Measurements from ENCODE around the gene SORCS2.

SORCS2 gene

DNA sequence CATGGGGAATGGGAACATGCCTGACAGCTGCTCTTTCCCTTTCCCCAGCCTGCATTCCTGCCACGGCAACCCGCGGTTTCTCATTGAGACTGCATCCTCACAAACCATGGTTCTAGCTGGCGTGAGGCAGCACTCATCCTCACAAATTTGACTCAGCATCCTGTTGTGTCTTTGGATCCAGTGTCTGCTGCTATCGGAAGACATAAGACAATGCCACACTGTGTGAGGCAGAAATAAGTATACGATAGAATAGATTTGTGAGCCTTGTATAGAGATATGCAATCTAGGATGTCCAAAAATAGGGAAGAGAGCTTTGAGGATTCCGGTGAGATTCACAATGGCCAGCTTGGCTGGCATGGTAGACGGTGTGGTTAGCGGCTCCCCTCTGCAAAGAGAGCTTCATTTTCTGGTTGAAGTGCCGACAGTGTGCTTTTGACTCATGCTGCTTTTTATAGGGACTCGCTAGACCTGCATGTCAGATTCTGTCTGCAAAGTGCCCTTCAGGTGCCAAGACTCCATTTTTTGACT lies 403.7 kb downstream of the SORCS2 start:
- TF ChIP-seq, protein P1, sequence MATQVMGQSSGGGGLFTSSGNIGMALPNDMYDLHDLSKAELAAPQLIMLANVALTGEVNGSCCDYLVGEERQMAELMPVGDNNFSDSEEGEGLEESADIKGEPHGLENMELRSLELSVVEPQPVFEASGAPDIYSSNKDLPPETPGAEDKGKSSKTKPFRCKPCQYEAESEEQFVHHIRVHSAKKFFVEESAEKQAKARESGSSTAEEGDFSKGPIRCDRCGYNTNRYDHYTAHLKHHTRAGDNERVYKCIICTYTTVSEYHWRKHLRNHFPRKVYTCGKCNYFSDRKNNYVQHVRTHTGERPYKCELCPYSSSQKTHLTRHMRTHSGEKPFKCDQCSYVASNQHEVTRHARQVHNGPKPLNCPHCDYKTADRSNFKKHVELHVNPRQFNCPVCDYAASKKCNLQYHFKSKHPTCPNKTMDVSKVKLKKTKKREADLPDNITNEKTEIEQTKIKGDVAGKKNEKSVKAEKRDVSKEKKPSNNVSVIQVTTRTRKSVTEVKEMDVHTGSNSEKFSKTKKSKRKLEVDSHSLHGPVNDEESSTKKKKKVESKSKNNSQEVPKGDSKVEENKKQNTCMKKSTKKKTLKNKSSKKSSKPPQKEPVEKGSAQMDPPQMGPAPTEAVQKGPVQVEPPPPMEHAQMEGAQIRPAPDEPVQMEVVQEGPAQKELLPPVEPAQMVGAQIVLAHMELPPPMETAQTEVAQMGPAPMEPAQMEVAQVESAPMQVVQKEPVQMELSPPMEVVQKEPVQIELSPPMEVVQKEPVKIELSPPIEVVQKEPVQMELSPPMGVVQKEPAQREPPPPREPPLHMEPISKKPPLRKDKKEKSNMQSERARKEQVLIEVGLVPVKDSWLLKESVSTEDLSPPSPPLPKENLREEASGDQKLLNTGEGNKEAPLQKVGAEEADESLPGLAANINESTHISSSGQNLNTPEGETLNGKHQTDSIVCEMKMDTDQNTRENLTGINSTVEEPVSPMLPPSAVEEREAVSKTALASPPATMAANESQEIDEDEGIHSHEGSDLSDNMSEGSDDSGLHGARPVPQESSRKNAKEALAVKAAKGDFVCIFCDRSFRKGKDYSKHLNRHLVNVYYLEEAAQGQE (IDR thresholded peaks at IDR 0.05; ENCODE audit: low read depth), result no peak
- TF ChIP-seq FOXM1 (IDR thresholded peaks at IDR 0.05; ENCODE audit: borderline replicate concordance, low read depth) (no peak), CEBPB (IDR thresholded peaks at IDR 0.05) (no peak), EP300 (IDR thresholded peaks at IDR 0.05; ENCODE audit: borderline replicate concordance) (no peak), NFIC (IDR thresholded peaks at IDR 0.05) (no peak), CREB1 (IDR thresholded peaks at IDR 0.05; ENCODE audit: low read depth) (no peak), RAD21 (IDR thresholded peaks at IDR 0.05; ENCODE audit: low read depth) (no peak), ZBTB7A (IDR thresholded peaks at IDR 0.05; ENCODE audit: low read depth) (no peak), YY1 (IDR thresholded peaks at IDR 0.05; ENCODE audit: low read depth) (no peak), TEAD4 (IDR thresholded peaks at IDR 0.05) (no peak)
- TF ChIP-seq, protein P2, sequence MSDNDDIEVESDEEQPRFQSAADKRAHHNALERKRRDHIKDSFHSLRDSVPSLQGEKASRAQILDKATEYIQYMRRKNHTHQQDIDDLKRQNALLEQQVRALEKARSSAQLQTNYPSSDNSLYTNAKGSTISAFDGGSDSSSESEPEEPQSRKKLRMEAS (IDR thresholded peaks at IDR 0.05), result no peak

DNA sequence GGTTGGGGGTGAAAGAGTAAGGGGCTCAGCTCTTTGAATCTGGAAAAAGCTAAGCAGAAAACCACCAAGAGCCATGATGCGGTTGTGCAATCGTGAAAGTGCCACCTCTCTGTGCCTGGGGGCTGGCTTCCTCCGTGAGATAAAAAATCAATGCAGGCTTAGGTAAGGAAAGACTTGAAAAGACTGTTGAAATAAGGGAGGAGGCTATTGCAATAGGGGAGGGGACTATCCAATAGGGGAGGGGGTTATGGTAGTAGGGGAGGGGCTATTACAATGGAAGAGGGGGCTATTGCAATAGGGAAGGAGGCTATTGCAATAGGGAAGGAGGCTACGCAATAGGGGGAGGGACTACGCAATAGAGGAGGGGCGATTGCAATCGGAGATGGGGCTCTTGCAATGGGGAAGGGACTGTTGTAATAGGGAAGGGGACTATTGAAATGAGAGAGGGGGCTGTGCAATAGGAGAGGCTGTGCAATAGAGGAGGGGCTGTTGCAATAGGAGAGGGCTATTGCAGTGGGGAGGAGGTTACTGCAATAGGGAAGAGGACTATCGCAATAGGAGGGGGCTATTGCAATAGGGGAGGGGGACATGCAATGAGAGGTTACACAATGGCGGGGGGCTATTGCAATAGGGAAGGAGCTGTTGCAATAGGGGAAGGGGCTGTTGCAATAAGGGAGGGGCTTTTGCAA lies 404.7 kb downstream of the SORCS2 start:
- no peak for TF ChIP-seq NFIC (IDR thresholded peaks at IDR 0.05)
- TF ChIP-seq CREB1 (IDR thresholded peaks at IDR 0.05; ENCODE audit: low read depth), result no peak
- TF ChIP-seq, protein P2 (IDR thresholded peaks at IDR 0.05), result no peak
- no peak for TF ChIP-seq ZBTB7A (IDR thresholded peaks at IDR 0.05; ENCODE audit: low read depth)
- no peak for TF ChIP-seq TAF1 (IDR thresholded peaks at IDR 0.05; ENCODE audit: low read depth)
- TF ChIP-seq FOXM1 (IDR thresholded peaks at IDR 0.05; ENCODE audit: borderline replicate concordance, low read depth), result no peak
- TF ChIP-seq, protein P1 (IDR thresholded peaks at IDR 0.05; ENCODE audit: low read depth), result no peak
- TF ChIP-seq, protein P3, sequence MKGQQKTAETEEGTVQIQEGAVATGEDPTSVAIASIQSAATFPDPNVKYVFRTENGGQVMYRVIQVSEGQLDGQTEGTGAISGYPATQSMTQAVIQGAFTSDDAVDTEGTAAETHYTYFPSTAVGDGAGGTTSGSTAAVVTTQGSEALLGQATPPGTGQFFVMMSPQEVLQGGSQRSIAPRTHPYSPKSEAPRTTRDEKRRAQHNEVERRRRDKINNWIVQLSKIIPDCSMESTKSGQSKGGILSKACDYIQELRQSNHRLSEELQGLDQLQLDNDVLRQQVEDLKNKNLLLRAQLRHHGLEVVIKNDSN (IDR thresholded peaks at IDR 0.05), result no peak
- no peak for TF ChIP-seq YY1 (IDR thresholded peaks at IDR 0.05; ENCODE audit: low read depth)
- TF ChIP-seq EP300 (IDR thresholded peaks at IDR 0.05; ENCODE audit: borderline replicate concordance), result no peak
- TF ChIP-seq CEBPB (IDR thresholded peaks at IDR 0.05), result no peak
- TF ChIP-seq TCF12 (IDR thresholded peaks at IDR 0.05; ENCODE audit: low read depth), result no peak

DNA sequence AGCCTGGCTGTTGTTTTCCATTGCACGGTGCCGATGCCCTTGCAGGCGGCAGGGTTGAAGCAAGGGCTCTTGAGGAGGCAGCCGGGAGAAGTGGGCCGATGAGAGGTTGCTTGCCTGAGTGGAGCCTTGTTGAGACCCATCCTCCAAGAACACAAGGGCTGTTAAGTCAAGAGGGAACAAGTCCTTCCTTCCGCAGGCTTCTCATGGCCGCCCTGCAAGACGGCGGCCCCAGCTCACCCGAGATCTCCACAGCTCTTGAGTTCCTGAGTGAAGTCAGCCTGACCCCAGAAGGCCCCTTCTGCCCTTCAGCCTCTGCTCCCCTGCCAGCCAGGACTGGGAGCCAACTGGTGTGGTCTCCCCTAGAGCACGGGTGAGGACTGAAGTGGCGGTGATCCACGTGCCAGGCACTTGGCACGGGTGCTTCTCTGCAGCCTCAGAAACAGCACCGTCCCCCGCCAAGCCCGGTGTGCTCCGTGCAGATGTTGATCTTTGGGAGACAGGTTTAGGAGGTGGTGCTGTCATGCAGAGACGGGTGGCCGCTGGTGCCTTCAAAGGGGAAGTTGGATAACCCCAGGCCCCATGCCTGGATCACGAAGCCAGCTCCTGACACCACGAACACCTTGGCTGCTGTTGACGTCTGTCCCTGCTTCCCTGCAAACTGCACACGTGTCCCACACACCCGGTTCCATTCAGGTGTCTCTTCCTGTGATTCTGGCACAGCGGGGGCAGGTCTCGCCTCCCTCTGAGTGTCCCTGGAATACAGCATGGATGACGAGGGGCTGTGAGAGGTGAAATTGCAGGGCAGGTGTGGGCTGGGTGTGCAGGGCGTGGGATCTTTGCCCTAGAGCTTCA lies 406.8 kb downstream of the SORCS2 start:
- TF ChIP-seq CEBPB (IDR thresholded peaks at IDR 0.05), result no peak
- TF ChIP-seq RAD21 (IDR thresholded peaks at IDR 0.05; ENCODE audit: low read depth), result no peak
- no peak for TF ChIP-seq ZBTB7A (IDR thresholded peaks at IDR 0.05; ENCODE audit: low read depth)
- no peak for TF ChIP-seq NFIC (IDR thresholded peaks at IDR 0.05)
- no peak for TF ChIP-seq TEAD4 (IDR thresholded peaks at IDR 0.05)

DNA sequence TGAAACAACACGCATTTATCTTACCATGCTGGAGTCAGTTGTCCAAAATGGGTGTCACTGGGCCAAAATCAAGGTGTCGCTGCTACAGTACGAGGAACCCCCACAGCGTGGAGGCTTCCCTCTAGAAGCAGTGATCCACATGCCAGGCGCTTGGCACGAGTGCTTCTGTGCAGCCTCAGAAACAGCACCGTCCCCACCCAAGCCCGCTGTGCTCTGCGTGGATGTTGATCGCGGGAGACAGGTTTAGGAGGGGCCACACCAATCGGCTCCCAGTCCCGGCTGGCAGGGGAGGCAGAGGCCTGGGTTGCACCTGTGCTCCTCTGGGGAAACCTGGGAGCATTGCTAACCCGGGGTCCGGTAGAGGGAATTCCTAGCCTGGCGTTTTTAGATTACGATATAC lies 407.9 kb downstream of the SORCS2 start:
- TF ChIP-seq RAD21 (IDR thresholded peaks at IDR 0.05; ENCODE audit: low read depth), result no peak

DNA sequence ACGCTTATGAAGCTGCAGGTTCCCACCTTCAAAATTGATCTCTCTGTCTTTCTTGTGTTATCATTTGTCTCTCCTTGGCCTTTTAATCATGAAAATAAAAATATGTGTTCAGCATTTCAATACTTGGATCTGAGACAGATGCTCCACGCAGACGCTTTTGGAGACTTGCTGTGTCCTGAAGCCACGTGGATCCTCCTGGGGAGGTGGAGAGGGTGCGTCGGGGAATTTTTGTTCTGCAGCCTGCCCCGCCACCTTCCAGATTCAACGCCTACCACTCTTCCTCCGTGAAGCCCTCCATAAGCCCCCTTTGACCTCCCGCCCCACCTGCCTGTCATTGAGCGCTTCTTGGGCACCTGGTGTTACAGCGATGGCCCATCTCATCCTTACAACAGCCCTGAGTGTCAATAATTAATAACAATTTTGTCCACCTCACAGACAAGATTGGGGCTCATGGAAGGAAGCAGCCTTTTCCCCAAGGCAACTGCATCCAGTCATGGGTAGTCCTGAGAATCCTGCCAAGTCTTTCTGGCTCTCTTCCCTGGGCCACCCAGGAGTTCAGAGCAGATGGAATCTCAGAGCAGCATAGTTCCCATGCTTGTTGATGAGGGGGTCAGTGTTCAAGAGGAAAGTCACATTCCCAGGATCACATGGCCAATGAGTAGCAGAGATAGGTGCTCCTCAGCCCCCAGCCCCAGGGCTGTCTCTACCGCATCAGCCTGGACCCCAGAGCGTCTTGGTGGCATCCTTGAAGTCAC lies 415.0 kb downstream of the SORCS2 start:
- TF ChIP-seq, protein P3 (IDR thresholded peaks at IDR 0.05), result no peak
- TF ChIP-seq NFIC (IDR thresholded peaks at IDR 0.05) (no peak), CREB1 (IDR thresholded peaks at IDR 0.05; ENCODE audit: low read depth) (no peak), ZBTB7A (IDR thresholded peaks at IDR 0.05; ENCODE audit: low read depth) (no peak), RAD21 (IDR thresholded peaks at IDR 0.05; ENCODE audit: low read depth) (no peak), TCF12 (IDR thresholded peaks at IDR 0.05; ENCODE audit: low read depth) (no peak), FOXM1 (IDR thresholded peaks at IDR 0.05; ENCODE audit: borderline replicate concordance, low read depth) (no peak), EP300 (IDR thresholded peaks at IDR 0.05; ENCODE audit: borderline replicate concordance) (no peak)
- TF ChIP-seq, protein P1 (IDR thresholded peaks at IDR 0.05; ENCODE audit: low read depth), result no peak
- TF ChIP-seq, protein P2 (IDR thresholded peaks at IDR 0.05), result no peak

Data from Ishikawa (cell line).